COLO668 (cell line): ENCODE results near the gene CAMTA1.
A peak's percentile ranks its signal among the peaks of the same experiment; 100 is the strongest.

Source experiments
- DNase-seq: peaks from one replicate; lab custom pipeline; 2025; ENCODE audit not compliant: unreplicated experiment; lab: John Stamatoyannopoulos, UW

The CAMTA1 gene

DNA sequence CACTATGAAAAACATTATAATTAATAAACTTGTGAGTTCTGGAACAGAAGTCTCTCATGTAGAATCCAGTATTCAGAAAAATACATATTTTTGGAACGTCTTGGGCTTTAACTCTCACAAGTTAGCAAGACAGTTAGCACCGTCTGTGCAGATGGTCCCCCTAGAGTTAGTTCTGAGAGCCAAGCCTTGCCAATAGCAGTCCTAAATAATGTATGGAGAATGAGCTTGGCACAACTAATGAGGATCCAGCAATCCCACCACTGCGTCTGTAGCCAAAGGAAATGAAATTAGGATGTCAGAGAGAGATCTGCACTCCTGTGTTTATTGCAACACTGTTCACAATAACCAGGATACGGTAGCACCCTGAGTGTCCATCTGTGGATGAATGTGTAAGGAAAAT, 931.3 kb downstream of the CAMTA1 start:
- DNase-seq, result no peak

DNA sequence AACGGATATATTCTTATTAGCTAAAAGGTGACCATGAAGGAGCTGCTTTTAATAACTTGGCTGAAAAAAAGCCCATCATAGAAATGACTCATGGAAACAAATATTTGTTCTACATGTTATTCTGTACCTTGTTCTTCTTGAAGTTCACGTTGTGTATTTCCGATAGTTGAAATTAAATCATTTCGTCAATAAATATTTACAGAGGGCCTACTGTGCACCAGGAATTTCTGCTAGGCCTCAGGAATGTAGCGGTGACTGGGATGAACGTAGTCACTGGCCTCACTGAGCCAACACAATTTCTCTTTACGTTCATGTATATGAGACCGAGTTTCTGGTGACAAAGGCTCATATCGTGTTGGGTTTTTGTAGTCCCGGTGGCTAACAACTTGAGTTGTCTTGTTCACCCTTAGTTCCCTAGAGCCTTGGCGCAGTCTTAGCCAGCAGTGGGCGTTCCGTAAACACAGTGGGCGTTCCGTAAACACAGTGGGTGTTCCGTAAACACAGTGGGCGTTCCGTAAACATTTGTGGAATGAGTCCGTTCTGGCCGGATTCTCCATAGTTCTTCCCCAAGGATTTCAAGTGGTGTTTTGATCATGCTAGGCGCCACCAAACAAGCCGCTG, 932.6 kb downstream of the CAMTA1 start:
- DNase-seq, result no peak

DNA sequence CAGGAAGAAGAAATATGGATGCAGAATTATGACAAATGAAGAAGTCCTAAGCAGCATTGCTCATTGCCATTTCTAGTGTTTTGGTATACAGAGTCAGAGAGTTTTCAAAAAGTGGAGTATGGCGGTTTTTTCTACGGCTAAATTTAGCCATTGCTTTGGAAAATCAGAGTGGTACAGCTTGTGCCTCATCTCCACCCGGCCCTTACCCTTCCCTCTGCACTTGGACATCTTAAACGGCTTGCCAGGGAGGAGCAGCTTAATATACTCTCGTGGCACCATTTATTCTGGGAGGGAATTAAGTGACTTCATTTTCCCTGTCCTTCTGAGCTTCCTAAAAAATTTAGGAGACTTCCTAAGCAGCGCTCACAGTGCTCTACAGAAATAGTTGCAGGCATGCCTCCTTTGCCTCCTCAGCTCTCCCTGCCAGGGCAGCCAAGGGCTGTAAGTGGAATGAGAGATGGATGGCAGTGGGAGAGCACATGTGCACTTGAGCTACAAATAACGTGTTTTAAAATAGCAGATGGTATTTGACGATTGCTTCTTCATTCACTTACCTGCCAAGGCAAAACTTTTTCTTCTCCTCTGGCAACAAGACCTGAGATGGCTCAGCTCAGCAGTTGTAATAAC, 934.3 kb downstream of the CAMTA1 start:
- no peak for DNase-seq

DNA sequence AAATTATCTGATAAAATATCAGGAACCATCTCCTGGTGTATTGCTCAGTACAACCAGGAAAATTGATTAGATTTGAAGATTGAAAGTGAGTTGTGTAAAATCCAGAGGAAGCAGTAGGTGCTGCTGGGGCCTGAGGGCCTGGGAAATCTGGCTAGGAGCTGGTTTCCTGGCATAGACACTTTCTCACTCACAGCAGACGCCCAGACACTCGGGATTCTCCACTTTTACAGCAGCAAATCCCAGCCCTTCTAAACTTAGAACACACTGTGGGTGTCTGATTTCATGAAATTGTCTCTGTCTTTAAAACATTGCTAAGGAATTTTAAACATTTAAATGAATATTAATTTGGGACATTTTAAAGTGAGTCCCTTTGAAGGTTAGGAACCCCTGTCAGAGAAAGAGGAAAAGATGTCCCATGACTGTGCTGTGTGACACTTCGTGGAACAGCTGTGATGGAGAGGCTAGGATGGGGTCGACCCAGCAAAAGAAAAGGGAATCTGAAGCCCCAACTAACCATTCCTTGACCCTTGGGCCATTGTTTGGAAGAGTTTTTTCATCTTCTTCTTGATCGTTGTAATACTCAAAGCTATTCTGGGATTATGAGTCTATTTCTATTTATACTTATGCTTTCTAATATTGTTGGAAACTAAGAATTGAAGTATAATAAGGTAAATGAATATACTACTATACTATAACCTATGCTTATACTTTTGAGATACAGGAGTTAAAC, 936.9 kb downstream of the CAMTA1 start:
- no peak for DNase-seq

DNA sequence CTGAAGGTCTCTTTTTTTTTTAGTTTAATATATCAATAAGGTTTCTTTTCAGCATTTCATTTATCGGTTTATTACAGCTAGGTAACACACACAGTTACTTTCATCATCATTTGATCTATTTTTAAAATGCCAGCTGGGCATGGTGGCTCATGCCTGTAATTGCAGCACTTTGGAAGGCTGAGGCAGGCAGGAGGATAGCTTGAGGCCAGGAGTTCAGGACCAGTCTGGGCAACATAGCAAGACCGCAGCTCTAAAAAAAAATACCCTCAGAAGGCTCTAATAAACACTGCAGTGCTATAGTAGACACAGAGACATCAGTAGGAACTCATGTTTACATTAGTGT, 937.4 kb downstream of the CAMTA1 start:
- DNase-seq, result no peak

DNA sequence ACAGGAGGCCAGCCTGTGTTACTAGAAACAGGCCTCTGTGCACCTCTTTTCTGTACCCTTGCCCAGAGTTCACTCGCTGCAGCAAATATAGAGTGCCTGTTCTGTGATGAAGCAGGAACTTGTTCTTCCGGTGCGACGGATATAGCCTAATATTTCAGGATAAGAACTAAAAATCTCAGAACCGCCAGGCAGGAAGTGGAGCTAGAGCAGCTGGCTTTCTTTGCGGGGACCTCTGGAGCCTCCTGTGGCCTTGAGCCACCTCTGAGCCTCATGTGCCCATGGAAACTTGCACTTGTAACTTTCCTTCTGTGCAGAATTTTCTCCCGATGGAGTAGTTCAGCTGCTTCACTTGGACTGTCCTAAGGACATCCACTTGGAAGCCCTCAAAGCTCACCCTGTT, 941.4 kb downstream of the CAMTA1 start:
- DNase-seq, result no peak

DNA sequence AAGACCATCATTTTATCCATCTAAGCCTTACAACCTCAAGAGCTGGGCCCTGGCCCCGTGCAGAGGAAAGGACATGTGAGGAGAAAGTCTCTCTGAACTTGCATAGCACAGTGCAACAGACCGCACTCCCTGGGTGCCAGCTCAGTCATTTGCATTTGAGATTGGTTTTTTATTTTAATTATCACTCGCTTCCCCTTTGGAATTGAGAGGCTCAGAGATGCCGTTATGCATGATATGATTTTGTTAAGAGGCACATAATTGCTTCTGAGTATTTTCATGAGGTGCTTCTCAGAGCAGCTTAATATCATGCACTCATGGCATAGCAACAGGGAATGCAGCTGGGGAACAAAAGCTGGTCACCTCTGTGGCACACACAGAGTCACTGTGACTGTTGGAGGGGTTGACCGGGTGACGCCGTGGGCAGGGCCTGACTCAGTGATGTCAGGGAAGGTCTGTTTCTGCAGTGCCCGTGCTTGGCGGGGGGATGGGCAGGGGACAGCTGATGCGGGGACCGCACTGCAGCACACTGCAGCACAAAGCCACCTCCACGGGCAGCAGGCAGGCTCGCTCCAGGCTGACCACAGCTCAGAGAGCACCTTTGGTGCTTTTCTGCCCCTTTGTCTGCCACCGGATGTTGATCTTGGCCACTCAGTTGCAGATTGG, 942.7 kb downstream of the CAMTA1 start:
- no peak for DNase-seq

DNA sequence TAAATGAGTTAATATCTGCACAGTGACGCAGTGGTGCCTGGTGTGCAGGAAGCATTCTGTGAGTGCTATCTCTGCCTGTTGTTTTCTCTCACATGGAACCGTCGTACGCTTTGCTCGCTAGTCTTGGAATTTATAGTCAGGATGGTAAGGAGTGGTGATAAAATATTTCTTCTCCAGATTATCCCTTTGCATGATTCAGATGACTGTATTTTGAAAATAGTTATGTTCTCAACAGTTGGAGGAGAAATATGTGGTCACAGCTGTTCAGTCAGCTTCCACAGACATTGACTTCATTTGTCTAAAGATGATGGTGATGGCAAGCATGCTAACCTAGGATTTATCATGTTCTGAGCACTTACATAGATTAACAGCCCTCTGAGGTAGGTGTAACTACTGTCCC, 944.5 kb downstream of the CAMTA1 start:
- no peak for DNase-seq

DNA sequence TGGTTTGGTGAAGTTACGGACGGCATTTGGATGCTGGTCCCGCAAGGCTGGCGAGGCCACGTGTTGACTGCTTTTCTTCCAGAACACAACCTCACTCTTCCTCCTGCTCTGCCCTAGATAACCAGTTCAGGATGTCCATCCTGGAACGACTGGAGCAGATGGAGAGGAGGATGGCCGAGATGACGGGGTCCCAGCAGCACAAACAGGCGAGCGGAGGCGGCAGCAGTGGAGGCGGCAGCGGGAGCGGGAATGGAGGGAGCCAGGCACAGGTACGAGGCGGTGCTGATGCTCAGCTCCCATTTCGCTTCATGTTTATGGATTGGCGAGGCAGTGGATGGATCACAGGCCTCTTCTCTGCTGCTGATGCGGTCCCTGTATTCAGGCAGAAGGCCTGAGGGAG, 947.1 kb downstream of the CAMTA1 start:
- no peak for DNase-seq

DNA sequence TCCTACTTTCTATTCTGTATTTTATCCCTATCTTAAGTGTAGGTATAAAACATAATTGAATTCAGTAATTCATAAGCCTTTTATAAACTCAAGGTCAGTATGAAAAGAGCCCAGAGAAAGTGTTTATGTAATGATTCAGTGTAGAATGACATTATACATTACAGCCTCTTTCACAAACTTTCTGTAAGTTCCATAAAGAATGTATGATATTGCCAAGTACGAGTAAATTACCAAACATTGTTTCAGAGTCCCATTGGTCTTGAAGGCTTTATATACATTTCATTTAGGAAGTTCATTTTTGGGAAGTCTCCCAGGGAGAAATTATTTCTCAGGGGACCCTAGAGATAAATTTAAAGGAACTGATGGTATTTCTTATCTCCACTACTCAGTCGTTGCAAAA, 948.0 kb downstream of the CAMTA1 start:
- DNase-seq, result no peak

DNA sequence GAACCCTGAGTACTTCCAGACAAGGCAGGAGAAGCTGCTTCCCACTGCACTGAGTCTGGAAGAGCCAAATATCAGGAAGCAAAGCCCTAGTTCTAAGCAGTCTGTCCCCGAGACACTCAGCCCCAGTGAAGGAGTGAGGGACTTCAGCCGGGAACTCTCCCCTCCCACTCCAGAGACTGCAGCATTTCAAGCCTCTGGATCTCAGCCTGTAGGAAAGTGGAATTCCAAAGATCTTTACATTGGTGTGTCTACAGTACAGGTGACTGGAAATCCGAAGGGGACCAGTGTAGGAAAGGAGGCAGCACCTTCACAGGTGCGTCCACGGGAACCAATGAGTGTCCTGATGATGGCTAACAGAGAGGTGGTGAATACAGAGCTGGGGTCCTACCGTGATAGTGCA, 952.8 kb downstream of the CAMTA1 start:
- DNase-seq, result no peak

DNA sequence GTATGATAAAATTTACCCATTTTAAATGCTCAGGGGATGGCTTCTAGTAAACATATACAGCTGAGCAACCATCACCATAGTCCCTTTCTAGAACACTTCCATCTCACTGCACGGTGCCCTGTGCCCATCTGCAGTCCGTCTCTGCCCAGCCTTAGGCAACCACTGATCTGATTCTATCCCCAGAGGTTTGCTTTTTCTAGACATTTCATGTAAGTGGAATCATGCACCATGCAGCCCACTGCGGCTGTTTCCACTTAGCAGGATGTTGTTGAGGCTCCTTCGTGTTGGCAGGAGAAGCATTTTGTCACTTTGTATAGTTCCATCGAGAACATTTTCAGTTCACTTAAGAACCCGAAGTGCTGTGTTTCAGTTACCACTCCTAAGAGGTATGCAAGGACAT, 958.1 kb downstream of the CAMTA1 start:
- no peak for DNase-seq

DNA sequence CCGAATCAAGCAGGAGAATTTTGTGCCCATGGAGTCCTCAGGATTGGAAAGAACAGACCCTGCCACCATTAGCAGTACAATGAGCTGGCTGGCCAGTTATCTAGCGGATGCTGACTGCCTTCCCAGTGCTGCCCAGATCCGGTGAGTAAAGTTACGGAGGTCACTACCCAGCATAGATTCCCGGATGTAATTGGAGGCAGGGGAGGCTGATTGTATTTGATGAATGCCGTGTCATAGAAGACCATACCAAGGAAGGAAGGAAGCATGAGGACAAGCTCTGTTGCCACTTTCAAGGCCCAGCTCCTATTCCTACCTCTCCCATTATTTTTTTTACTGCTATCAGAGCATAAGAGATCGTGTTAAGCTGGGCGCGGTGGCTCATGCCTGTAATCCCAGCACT, 959.6 kb downstream of the CAMTA1 start:
- DNase-seq, result no peak

DNA sequence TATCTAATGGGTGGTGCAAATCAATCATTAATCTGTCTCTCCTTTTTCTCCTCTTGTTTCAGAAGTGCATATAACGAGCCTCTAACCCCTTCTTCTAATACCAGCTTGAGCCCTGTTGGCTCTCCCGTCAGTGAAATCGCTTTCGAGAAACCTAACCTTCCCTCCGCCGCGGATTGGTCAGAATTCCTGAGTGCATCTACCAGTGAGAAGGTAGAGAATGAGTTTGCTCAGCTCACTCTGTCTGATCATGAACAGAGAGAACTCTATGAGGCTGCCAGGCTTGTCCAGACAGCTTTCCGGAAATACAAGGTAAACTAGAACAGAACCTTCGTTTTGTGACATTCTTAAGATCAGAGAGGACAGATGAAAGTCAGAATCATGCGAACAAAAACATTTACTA, 960.5 kb downstream of the CAMTA1 start:
- DNase-seq, result no peak

DNA sequence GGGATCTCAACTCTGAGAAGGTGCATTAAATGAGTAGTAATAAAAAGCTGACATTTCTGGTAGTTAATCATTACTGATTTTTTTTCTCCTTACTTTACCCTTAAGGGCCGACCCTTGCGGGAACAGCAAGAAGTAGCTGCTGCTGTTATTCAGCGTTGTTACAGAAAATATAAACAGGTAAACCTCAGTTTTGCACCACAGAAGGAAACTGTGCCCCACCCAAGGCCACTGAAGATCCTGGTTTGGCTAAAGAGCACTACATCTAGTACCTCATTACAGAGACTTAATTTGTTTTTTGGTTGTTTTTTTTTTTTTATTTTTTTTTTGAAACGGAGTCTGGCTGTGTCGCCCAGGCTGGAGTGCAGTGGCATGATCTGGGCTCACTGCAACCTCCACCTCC, 962.4 kb downstream of the CAMTA1 start:
- DNase-seq, result no peak

DNA sequence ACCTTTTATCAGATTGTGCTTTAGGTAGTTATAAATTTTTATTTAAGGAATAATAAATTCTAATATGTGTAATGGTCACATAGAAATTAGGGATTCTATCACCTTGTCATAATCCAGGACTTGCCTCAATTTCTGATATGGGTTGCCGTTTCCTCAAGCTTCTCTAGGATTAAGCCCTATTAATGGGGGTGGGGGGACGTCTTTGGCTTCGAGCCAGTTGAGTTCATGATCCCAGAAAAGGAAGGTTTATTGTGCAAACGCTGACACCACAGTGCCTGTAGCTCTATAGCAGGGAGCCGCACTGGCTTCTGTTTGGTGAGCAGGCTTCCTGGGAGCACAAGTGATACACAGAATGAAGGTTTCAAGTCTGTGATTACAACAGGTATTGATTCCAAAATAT, 963.9 kb downstream of the CAMTA1 start:
- DNase-seq, result no peak

DNA sequence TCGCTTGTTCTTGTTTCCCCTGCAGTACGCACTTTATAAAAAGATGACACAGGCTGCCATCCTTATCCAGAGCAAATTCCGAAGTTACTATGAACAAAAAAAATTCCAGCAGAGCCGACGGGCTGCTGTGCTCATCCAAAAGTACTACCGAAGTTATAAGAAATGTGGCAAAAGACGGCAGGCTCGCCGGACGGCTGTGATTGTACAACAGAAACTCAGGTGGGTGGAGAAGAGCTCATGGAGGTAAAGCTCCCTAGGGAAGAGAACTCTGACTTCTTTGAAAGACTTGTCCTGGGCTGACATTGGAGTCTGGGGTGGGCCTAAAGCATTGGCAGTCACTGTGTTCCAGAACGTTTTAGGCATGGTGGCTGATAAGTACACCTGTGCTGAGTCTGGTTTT, 965.9 kb downstream of the CAMTA1 start:
- DNase-seq, result no peak

DNA sequence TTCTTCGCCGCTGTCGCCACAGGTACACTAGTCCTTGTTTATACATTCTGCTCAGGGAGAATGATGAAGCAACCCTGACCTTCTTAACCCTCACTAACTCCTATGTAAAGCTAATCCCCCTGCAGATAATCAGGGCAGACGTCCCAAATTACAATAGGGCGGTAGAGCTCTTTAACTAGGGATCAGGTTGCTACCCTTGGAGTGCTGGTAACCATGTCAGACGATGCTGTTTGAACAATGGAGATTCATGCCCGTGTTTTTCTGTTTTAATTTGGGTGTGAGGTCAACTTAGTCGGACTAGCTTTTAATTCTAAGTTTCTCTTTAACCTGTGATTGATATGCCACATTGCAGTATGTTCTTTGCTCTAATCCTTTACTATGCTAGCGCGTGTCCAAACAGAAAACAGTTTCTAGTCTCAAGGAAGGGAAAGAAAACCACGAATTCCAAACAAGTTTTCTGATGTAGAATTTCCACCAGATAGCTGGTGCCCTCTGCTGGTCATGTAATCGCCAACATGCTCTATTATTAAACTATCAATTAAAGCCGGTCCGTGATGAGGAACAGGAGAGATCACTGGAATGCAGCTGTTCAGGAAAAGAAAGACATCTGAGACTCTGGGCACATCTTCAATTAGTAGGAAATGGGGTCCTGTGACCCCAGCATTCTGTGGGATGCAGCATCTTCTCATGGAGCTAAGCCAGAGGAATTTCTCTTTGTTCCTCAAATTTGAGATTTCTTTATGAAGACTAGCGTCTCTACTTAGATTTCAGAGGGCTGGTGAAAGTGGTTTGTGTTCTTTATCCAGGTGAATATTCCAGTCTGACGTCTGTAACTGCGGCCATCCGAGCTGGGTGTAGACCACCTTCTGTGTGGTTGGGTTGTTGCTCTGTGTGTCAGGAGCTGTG, 967.5 kb downstream of the CAMTA1 start:
- DNase-seq, result peak; percentile 65

DNA sequence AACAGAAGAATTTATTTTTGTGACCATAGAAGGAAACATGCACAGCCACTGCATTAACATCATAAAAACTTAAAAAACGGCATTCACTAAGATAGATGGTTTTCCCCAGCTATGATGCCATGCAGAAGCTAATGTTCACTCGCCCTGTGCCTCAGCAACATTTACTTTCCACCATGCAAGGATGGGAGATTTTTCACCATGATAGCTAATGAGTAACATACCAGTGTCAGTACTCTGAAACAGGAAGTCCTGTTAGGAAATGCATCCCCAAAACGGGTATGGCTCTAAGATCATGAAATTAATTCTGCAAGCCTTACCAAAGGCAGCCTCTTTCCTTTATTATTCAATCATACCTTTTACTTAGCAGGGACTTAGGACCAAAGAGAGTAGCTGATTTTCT, 968.4 kb downstream of the CAMTA1 start:
- DNase-seq, result no peak

DNA sequence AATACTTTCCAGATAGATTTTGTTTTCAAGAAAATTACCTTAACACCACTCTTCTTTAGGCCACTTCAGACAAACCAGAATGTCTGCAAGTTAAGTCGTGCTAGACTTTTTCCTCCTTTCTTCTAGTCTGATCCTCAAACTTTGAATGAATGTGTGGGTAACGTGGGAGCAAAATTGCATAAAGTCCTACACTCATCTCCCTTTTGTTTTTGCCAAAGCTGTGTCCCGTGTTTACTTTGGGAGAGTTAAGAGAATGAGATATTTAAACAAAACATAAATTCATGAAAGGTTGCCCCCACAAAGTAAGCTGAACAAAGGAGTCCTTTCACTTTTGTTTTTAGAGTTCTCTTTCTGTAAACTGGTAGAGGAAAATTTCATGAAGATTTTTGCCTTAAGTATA, 969.0 kb downstream of the CAMTA1 start:
- no peak for DNase-seq

DNA sequence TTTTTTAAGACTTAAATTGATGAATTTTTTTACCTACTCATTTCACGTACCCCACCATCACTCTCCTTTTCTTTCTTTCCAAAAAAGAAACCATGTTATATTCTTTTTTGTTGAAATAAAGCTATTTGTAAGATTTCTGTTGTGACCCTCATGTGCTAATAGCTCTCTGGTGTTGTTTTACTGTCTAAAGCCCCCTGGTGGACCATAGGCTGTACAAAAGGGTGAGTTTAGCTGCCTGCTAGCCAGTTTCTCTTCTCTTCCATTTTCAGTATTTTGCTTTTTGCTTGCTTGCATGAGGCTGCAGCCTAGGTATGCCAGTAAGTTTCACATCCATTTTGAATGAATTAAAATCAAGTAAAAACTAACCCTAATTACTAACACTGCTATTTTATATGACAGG, 970.2 kb downstream of the CAMTA1 start:
- DNase-seq, result no peak
